Upper lobe of left lung (tissue), 6 donors: ENCODE measurements around the gene PRKCE. TPM values are rescaled to one million over a fixed set of nuclear protein-coding genes. Genes with fewer than 3 reads are reported as not detected.
"Not testable (repeated sequence)": the region's sequence is repeated elsewhere in the genome, so short reads cannot be mapped to it uniquely, and the experiment has no call there.

ENCODE experiments used
- ATAC-seq, 2 donors: fragments of 200-7000 bp; cut with Tn5 transposase; one replicate each; pipeline ENCODE4 v1.9.1; 2022; ENCODE audit warnings: mild to moderate bottlenecking in 2 of 2, moderate library complexity in 2 of 2; ENCODE audit not compliant: low FRiP score in 2 of 2
- DNase-seq, 2 donors: peaks; one replicate each; pipeline ENCODE4 v3.0.0-alpha.2; 2019 to 2020
- H3K27ac ChIP-seq, 4 donors: fragments of 200-600 bp; sonication (generic); one replicate each; pipeline ENCODE4 v1.5.1; 2016 to 2019
- H3K27me3 ChIP-seq, 4 donors: fragments of 200-600 bp; sonication (generic); one replicate each; pipeline ENCODE4 v1.5.1; 2017 to 2019
- H3K36me3 ChIP-seq, 4 donors: fragments of 200-600 bp; sonication (generic); one replicate each; pipeline ENCODE4 v1.5.1; 2016 to 2019
- H3K4me1 ChIP-seq, 4 donors: fragments of 200-600 bp; sonication (generic); one replicate each; pipeline ENCODE4 v1.5.1; 2018 to 2019
- H3K4me3 ChIP-seq, 4 donors: fragments of 200-600 bp; sonication (generic); one replicate each; pipeline ENCODE4 v1.5.1; 2017 to 2019; ENCODE audit warnings: mild to moderate bottlenecking in 2 of 4, moderate library complexity in 1 of 4
- H3K9me3 ChIP-seq, 4 donors: fragments of 200-600 bp; sonication (generic); one replicate each; pipeline ENCODE4 v1.5.1; 2018 to 2019
- EP300 ChIP-seq, 4 donors: sonication (generic); formaldehyde crosslinking; IDR thresholded peaks; one replicate each; pipeline ENCODE4 v1.5.1; 2017; ENCODE audit warnings: antibody characterized with exemption in 4 of 4, control low read depth in 2 of 4
- POLR2A ChIP-seq, 4 donors: fragments of 450-650 bp; IDR thresholded peaks; one replicate each; pipeline ENCODE4 v1.5.1; 2016 to 2017; ENCODE audit warnings: antibody characterized with exemption in 4 of 4, mild to moderate bottlenecking in 2 of 4
- POLR2AphosphoS5 ChIP-seq, 2 donors: sonication (generic); formaldehyde crosslinking; IDR thresholded peaks; one replicate each; pipeline ENCODE4 v1.5.1; 2017; ENCODE audit warnings: antibody characterized with exemption in 2 of 2
- WGBS, 2 donors: methylation state at CpG; one replicate each; pipeline ENCODE4 v1.1.5; 2017 to 2018; 5-methylcytosine and 5-hydroxymethylcytosine counted together
- total RNA-seq, 6 donors: library from RNA; depleted of rRNA in 4 of 6; stranded (reverse); fragments of >200 nt in 4 of 6; gene quantifications; one replicate each; pipeline versions ENCODE4 v1.1.0 to v1.2.1, GENCODE V29; 2016 to 2021
- TF ChIP-seq, protein P1 (sequence below), 6 experiments: fragments of 450-650 bp in 4 of 6; fragments of 200-600 bp in 2 of 6; sonication (generic) in 2 of 6; IDR thresholded peaks; one replicate each; pipeline ENCODE4 v1.5.1; 2016 to 2019; ENCODE audit warnings: antibody characterized with exemption in 6 of 6
- donor health status: DM: no; HTN: no; CAD: no; lungs with moderate emphysema.
- donor health status: DM: no; HTN: yes; CAD: no; lungs with severe emphysema.

PRKCE gene
- total RNA-seq, 6 donors from 2014 or later = 54.9 to 124 (median 75.6) TPM

DNA sequence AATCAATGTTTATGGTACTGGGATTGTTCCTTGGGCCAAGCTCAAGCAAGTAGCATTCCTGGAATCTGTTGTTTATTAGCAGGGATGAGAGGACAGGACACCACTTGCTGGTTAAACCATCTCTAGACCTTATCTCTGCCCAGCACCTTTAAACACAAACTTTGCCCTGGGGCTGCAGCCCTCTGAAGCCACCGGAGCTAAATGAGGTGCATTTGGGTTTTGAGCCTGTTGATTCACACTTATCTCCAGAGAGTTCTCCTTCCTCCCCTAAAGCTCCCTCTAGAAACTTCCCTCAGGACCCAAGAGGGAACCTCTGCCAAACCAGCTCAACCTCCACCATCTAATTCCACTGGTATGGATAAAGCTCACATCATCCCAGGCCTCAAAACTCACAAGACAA lies 551.0 kb downstream of the PRKCE start:
- TF ChIP-seq, protein P1, sequence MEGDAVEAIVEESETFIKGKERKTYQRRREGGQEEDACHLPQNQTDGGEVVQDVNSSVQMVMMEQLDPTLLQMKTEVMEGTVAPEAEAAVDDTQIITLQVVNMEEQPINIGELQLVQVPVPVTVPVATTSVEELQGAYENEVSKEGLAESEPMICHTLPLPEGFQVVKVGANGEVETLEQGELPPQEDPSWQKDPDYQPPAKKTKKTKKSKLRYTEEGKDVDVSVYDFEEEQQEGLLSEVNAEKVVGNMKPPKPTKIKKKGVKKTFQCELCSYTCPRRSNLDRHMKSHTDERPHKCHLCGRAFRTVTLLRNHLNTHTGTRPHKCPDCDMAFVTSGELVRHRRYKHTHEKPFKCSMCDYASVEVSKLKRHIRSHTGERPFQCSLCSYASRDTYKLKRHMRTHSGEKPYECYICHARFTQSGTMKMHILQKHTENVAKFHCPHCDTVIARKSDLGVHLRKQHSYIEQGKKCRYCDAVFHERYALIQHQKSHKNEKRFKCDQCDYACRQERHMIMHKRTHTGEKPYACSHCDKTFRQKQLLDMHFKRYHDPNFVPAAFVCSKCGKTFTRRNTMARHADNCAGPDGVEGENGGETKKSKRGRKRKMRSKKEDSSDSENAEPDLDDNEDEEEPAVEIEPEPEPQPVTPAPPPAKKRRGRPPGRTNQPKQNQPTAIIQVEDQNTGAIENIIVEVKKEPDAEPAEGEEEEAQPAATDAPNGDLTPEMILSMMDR (IDR thresholded peaks at IDR 0.05) = no peak
- TF ChIP-seq EP300 (IDR thresholded peaks at IDR 0.05) = peak in 2 of 4 donors; percentile 35 to 36
- no peak for TF ChIP-seq POLR2A (IDR thresholded peaks at IDR 0.05)
- peak in 1 of 2 donors; percentile 49 for TF ChIP-seq POLR2AphosphoS5 (IDR thresholded peaks at IDR 0.05)
- Histone ChIP-seq H3K4me1 (peaks cover 14 to 27% (median 18%) of the 10 kb centered on the region in 4 donors), H3K36me3 (no peaks in the 10 kb centered on the region), H3K27ac (peak overlapping the region in 2 of 4 donors; percentile 8 to 23), H3K4me3 (no peak overlapping the region), H3K27me3 (no peaks in the 10 kb centered on the region), H3K9me3 (no peaks in the 10 kb centered on the region)
- ATAC-seq = no peak
- DNase-seq = no peak
- 50 to 82% methylated on average over 1 of the region's 1 CpG for WGBS, 2 donors

DNA sequence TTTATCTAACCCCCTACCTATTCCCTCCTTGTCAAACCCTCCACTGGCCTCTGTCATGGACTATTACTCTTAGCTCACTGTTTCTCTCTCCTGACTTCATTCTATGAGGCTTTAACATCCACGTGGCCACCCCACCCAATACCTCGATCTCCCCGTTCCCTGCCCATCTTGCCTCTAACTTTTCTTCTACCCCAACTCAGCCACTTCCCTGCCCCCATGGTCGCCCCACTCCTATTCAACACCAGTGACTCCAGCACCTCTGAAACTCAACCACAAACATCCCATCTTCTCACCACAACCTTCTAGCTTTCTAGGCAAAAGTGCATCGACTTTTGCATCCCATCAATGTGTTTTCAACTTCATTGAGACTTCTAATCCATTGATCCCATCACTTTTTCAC lies 551.5 kb downstream of the PRKCE start:
- DNase-seq (no peak), ATAC-seq (no peak)
- no peaks in the 10 kb centered on the region for H3K36me3 ChIP-seq
- no peaks in the 10 kb centered on the region for H3K9me3 ChIP-seq
- TF ChIP-seq, protein P1 (IDR thresholded peaks at IDR 0.05) = no peak
- TF ChIP-seq POLR2AphosphoS5 (IDR thresholded peaks at IDR 0.05) (no peak), EP300 (IDR thresholded peaks at IDR 0.05) (no peak), POLR2A (IDR thresholded peaks at IDR 0.05) (no peak)
- H3K27me3 ChIP-seq = no peaks in the 10 kb centered on the region
- peaks cover 8 to 21% (median 14%) of the 10 kb centered on the region in 4 donors for H3K4me1 ChIP-seq
- 90 to 94% methylated on average over 5 of the region's 5 CpGs for WGBS, 2 donors
- H3K4me3 ChIP-seq = no peak overlapping the region
- peak overlapping the region in 2 of 4 donors; percentile 8 to 23 for H3K27ac ChIP-seq

DNA sequence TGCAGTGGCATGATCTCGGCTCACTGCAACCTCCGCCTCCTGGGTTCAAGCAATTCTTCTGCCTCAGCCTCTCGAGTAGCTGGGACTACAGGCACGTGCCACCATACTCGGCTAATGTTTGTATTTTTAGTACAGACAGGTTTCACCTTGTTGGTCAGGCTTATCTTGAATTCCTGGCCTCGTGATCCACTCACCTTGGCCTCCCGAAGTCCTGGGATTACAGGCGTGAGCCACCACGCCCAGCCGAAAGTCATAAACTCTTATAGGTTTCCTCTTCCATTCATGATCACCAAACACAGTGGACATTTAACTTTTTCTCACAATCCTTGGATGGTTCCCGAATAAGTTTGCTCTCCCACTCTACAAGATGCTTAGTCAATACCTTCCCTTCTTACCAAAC lies 552.2 kb downstream of the PRKCE start:
- not testable (repeated sequence) for ATAC-seq, H3K4me3 ChIP-seq, H3K27me3 ChIP-seq, H3K36me3 ChIP-seq, H3K9me3 ChIP-seq, DNase-seq, H3K27ac ChIP-seq
- peaks cover 2 to 20% (median 14%) of the 10 kb centered on the region in 4 donors for H3K4me1 ChIP-seq
- WGBS, 2 donors = 93 to 97% methylated on average over 11 of the region's 11 CpGs

DNA sequence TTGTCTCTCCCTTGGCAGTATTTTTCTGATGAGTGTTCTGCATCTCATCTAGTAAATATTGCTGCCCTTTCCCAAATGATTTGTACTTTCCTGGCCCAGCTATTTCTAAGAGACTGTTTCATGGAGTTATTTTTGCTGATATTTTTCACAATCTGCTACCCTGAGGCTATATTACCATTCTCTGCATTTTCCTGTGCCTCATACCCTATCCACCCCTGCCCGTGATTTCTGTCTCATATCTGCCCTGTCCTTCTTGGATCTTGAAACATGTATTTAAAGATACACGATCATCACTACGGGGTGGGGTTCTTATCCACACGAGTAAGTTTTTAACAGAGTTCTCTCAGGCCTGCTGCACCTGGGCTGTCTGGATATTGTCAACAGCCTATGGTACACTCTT lies 556.1 kb downstream of the PRKCE start:
- WGBS, 2 donors = 95 to 97% methylated on average over 4 of the region's 4 CpGs
- Histone ChIP-seq H3K27ac (no peak overlapping the region), H3K9me3 (peaks cover 0 to 12% (median 1%) of the 10 kb centered on the region in 4 donors), H3K27me3 (no peaks in the 10 kb centered on the region), H3K4me3 (no peak overlapping the region), H3K4me1 (no peaks in the 10 kb centered on the region), H3K36me3 (no peaks in the 10 kb centered on the region)
- TF ChIP-seq POLR2A (IDR thresholded peaks at IDR 0.05) = no peak
- no peak for TF ChIP-seq EP300 (IDR thresholded peaks at IDR 0.05)
- no peak for TF ChIP-seq POLR2AphosphoS5 (IDR thresholded peaks at IDR 0.05)
- TF ChIP-seq, protein P1 (IDR thresholded peaks at IDR 0.05) = no peak
- no peak for DNase-seq
- no peak for ATAC-seq

DNA sequence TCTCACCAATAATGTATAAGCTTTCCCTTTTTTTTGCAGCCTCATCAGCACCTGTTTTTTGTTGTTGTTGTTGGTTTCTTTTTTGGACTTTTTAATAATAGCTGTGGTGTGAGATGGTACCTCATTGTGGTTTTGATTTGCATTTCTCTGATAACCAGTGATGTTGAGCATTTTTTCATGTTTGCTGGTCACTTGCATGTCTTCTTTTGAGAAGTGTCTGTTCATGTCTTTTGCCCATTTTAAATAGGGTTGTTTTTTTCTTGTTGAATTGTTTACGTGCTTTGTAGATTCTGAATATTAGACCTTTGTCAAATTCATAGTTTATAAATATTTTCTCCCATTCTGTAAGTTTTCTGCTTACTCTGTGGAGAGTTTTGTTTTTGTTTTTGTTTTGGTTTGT lies 557.3 kb downstream of the PRKCE start:
- ATAC-seq = no peak
- H3K27me3 ChIP-seq = no peaks in the 10 kb centered on the region

More for the DNA sequence above, 557.3 kb downstream of the PRKCE start:
- Histone ChIP-seq H3K27ac (no peak overlapping the region), H3K36me3 (no peaks in the 10 kb centered on the region), H3K9me3 (peaks cover 0 to 12% (median 1%) of the 10 kb centered on the region in 4 donors), H3K4me1 (no peaks in the 10 kb centered on the region), H3K4me3 (no peak overlapping the region)
- no peak for DNase-seq
- TF ChIP-seq, protein P1 (IDR thresholded peaks at IDR 0.05) = no peak
- TF ChIP-seq POLR2A (IDR thresholded peaks at IDR 0.05) (no peak), EP300 (IDR thresholded peaks at IDR 0.05) (no peak), POLR2AphosphoS5 (IDR thresholded peaks at IDR 0.05) (no peak)
- 97 to 98% methylated on average over 1 of the region's 1 CpG for WGBS, 2 donors
